Activated CD4-positive, alpha-beta memory T cell treated with anti-CD3 and anti-CD28 coated beads for 36 hours (primary cell): ENCODE data around the gene ARID1A. TPM values are rescaled to one million over a fixed set of nuclear protein-coding genes. Genes with fewer than 3 reads are reported as not detected.
A peak's percentile ranks its signal among the peaks of the same experiment; 100 is the strongest.
"Not testable (repeated sequence)": the region's sequence is repeated elsewhere in the genome, so short reads cannot be mapped to it uniquely, and the experiment has no call there.

ENCODE experiments used
- CTCF ChIA-PET: fragments of 350-600 bp; sonication (Branson Sonifier 250); formaldehyde crosslinking; loops from one replicate; lab custom pipeline; 2021; ENCODE audit warnings: antibody characterized with exemption, inconsistent platforms; lab: Charles Lee
- POLR2A ChIA-PET: fragments of 350-600 bp; sonication (Branson Sonifier 250); formaldehyde crosslinking; loops from one replicate; lab custom pipeline; 2021; ENCODE audit warnings: antibody characterized with exemption; lab: Charles Lee
- DNase-seq: peaks from one replicate; pipeline ENCODE4 v3.0.0-alpha.2; 2020
- H3K27ac Mint-ChIP-seq: one replicate; pipeline ENCODE4 v1.8.0; 2021; ENCODE audit warnings: mixed read lengths
- H3K27me3 Mint-ChIP-seq: one replicate; pipeline ENCODE4 v1.8.0; 2021; ENCODE audit warnings: mixed read lengths
- H3K36me3 Mint-ChIP-seq: one replicate; pipeline ENCODE4 v1.8.0; 2021; ENCODE audit warnings: mixed read lengths
- H3K4me1 Mint-ChIP-seq: one replicate; pipeline ENCODE4 v1.8.0; 2021; ENCODE audit warnings: low read depth, mixed read lengths
- H3K4me3 Mint-ChIP-seq: one replicate; pipeline ENCODE4 v1.8.0; 2021; ENCODE audit warnings: mild to moderate bottlenecking, mixed read lengths
- H3K9me3 Mint-ChIP-seq: one replicate; pipeline ENCODE4 v1.8.0; 2021; ENCODE audit warnings: mixed read lengths
- intact Hi-C: fragments of 100-400 bp; cut with micrococcal nuclease; formaldehyde crosslinking; loops from one replicate; pipeline ENCODE4 v1.15.1; 2023
- total RNA-seq, 2 experiments: library from RNA; stranded (reverse); gene quantifications; one replicate each; pipeline ENCODE4 v1.2.3, GENCODE V29; 2021

Gene ARID1A
- total RNA-seq, 2 experiments from 2014 or later: 64.3 to 67.8 TPM

GRCh38 chr1:26717017-26717491 lies 21.2 kb downstream of the ARID1A start:
- CTCF ChIA-PET: no interaction called here
- H3K4me3 Mint-ChIP-seq: no peak overlapping the region
- intact Hi-C loops: no loop called here

GRCh38 chr1:26719205-26719604 lies 23.4 kb downstream of the ARID1A start:
- Mint-ChIP-seq H3K27ac (no peak overlapping the region), H3K9me3 (no peaks in the 10 kb centered on the region), H3K36me3 (peaks cover 16% of the 10 kb centered on the region), H3K4me3 (no peak overlapping the region), H3K4me1 (peaks cover 90% of the 10 kb centered on the region), H3K27me3 (no peaks in the 10 kb centered on the region)
- CTCF ChIA-PET: no interaction called here
- no peak for DNase-seq
- POLR2A ChIA-PET: no interaction called here
- intact Hi-C loops: no loop called here

More at GRCh38 chr1:26717017-26717491, 21.2 kb downstream of the ARID1A start:
- DNase-seq: no peak
- no peaks in the 10 kb centered on the region for H3K9me3 Mint-ChIP-seq
- H3K27ac Mint-ChIP-seq: peak overlapping the region; percentile 44
- peaks cover 86% of the 10 kb centered on the region for H3K4me1 Mint-ChIP-seq
- no peaks in the 10 kb centered on the region for H3K27me3 Mint-ChIP-seq
- peaks cover 23% of the 10 kb centered on the region for H3K36me3 Mint-ChIP-seq
- POLR2A ChIA-PET: interaction anchor here (1.0 to 1.1 kb wide), 3 partner anchors 10 to 19 kb away, joined by 3 read pairs; no protein-coding TSS in a partner anchor

- H3K27me3 Mint-ChIP-seq: no peaks in the 10 kb centered on the region
- ChIA-PET POLR2A (interaction anchor here (0.6 to 3.3 kb wide), 7 partner anchors 11 to 66 kb away, joined by 3 to 10 read pairs (median 3); partner anchors contain the start of gene PIGV), CTCF (interaction anchor here (0.9 to 2.9 kb wide), 5 partner anchors 11 to 128 kb away, joined by 3 to 9 read pairs (median 3); no protein-coding TSS in a partner anchor)
- DNase-seq: peak; percentile 39
- H3K4me1 Mint-ChIP-seq: peaks cover 88% of the 10 kb centered on the region
- peak overlapping the region; percentile 64 for H3K27ac Mint-ChIP-seq
- no peak overlapping the region for H3K4me3 Mint-ChIP-seq
- no peaks in the 10 kb centered on the region for H3K9me3 Mint-ChIP-seq
- intact Hi-C loops: loop anchor here (1.0 kb wide), 4 partner anchors 8 to 23 kb away; no protein-coding TSS in a partner anchor
- peaks cover 8% of the 10 kb centered on the region for H3K36me3 Mint-ChIP-seq
Measured at GRCh38 chr1:26721669-26722355, 26.0 kb downstream of the ARID1A start.

- H3K27ac Mint-ChIP-seq: peak overlapping the region; percentile 70
- intact Hi-C loops: loop anchor here (1.0 kb wide), 1 partner anchor 21 kb away; no protein-coding TSS in a partner anchor
- ChIA-PET POLR2A (interaction anchor here (1.3 to 4.0 kb wide), 8 partner anchors 9 to 65 kb away, joined by 3 to 19 read pairs (median 8); partner anchors contain the start of gene PIGV), CTCF (interaction anchor here (0.7 to 2.9 kb wide), 9 partner anchors 9 to 223 kb away, joined by 3 to 9 read pairs (median 5); no protein-coding TSS in a partner anchor)
- H3K27me3 Mint-ChIP-seq: no peaks in the 10 kb centered on the region
- H3K4me3 Mint-ChIP-seq: no peak overlapping the region
- peak; percentile 61 for DNase-seq
- H3K9me3 Mint-ChIP-seq: no peaks in the 10 kb centered on the region
- peaks cover 5% of the 10 kb centered on the region for H3K36me3 Mint-ChIP-seq
- peaks cover 89% of the 10 kb centered on the region for H3K4me1 Mint-ChIP-seq
Measured at GRCh38 chr1:26723013-26723991, 27.5 kb downstream of the ARID1A start.

GRCh38 chr1:26724118-26724517 lies 28.3 kb downstream of the ARID1A start:
- DNase-seq: no peak
- H3K27me3 Mint-ChIP-seq: no peaks in the 10 kb centered on the region
- ChIA-PET POLR2A (interaction anchor here (1.6 to 4.0 kb wide), 7 partner anchors 15 to 65 kb away, joined by 6 to 19 read pairs (median 8); partner anchors contain the start of gene PIGV), CTCF (interaction anchor here (0.8 to 2.9 kb wide), 9 partner anchors 8 to 224 kb away, joined by 3 to 9 read pairs (median 3); no protein-coding TSS in a partner anchor)
- no peak overlapping the region for H3K27ac Mint-ChIP-seq
- H3K36me3 Mint-ChIP-seq: peaks cover 4% of the 10 kb centered on the region
- peaks cover 89% of the 10 kb centered on the region for H3K4me1 Mint-ChIP-seq
- H3K9me3 Mint-ChIP-seq: no peaks in the 10 kb centered on the region
- no peak overlapping the region for H3K4me3 Mint-ChIP-seq
- intact Hi-C loops: no loop called here

GRCh38 chr1:26724926-26725325 lies 29.1 kb downstream of the ARID1A start:
- H3K27me3 Mint-ChIP-seq: no peaks in the 10 kb centered on the region
- no peak for DNase-seq
- intact Hi-C loops: no loop called here
- H3K4me1 Mint-ChIP-seq: peaks cover 95% of the 10 kb centered on the region
- CTCF ChIA-PET: interaction anchor here (1.3 to 2.9 kb wide), 4 partner anchors 28 to 186 kb away, joined by 3 to 9 read pairs (median 5); no protein-coding TSS in a partner anchor
- no peak overlapping the region for H3K4me3 Mint-ChIP-seq
- no peaks in the 10 kb centered on the region for H3K9me3 Mint-ChIP-seq
- peaks cover 8% of the 10 kb centered on the region for H3K36me3 Mint-ChIP-seq
- peak overlapping the region; percentile 59 for H3K27ac Mint-ChIP-seq
- POLR2A ChIA-PET: interaction anchor here (2.3 to 4.0 kb wide), 4 partner anchors 14 to 32 kb away, joined by 8 to 19 read pairs (median 10); no protein-coding TSS in a partner anchor

GRCh38 chr1:26725904-26726303 lies 30.1 kb downstream of the ARID1A start:
- intact Hi-C loops, H3K27ac Mint-ChIP-seq, H3K4me3 Mint-ChIP-seq, DNase-seq, H3K27me3 Mint-ChIP-seq, H3K9me3 Mint-ChIP-seq: not testable (repeated sequence)
- ChIA-PET CTCF (interaction anchor here (0.7 kb wide), 1 partner anchor 19 kb away, joined by 4 read pairs; no protein-coding TSS in a partner anchor), POLR2A (interaction anchor here (1.1 to 4.0 kb wide), 2 partner anchors 12 to 18 kb away, joined by 6 to 19 read pairs; no protein-coding TSS in a partner anchor)
- H3K4me1 Mint-ChIP-seq: peaks cover 96% of the 10 kb centered on the region
- H3K36me3 Mint-ChIP-seq: peaks cover 13% of the 10 kb centered on the region

- peak overlapping the region; percentile 59 for H3K27ac Mint-ChIP-seq
- H3K4me3 Mint-ChIP-seq: no peak overlapping the region
- peaks cover 20% of the 10 kb centered on the region for H3K36me3 Mint-ChIP-seq
- H3K4me1 Mint-ChIP-seq: peaks cover 95% of the 10 kb centered on the region
- H3K27me3 Mint-ChIP-seq: no peaks in the 10 kb centered on the region
- intact Hi-C loops: no loop called here
- H3K9me3 Mint-ChIP-seq: no peaks in the 10 kb centered on the region
- POLR2A ChIA-PET: interaction anchor here (0.6 to 4.0 kb wide), 4 partner anchors 13 to 28 kb away, joined by 3 to 19 read pairs (median 6); no protein-coding TSS in a partner anchor
- no peak for DNase-seq
- CTCF ChIA-PET: interaction anchor here (2.1 to 2.4 kb wide), 2 partner anchors 49 to 125 kb away, joined by 6 to 7 read pairs; no protein-coding TSS in a partner anchor
Measured at GRCh38 chr1:26726784-26727183, 31.0 kb downstream of the ARID1A start.

- no peak overlapping the region for H3K27ac Mint-ChIP-seq
Measured at GRCh38 chr1:26727476-26727875, 31.7 kb downstream of the ARID1A start.

GRCh38 chr1:26728645-26729044 lies 32.8 kb downstream of the ARID1A start:
- Mint-ChIP-seq H3K4me1 (peaks cover 95% of the 10 kb centered on the region), H3K36me3 (peaks cover 37% of the 10 kb centered on the region), H3K27ac (peak overlapping the region; percentile 31), H3K4me3 (no peak overlapping the region), H3K9me3 (no peaks in the 10 kb centered on the region), H3K27me3 (no peaks in the 10 kb centered on the region)
- POLR2A ChIA-PET: interaction anchor here (0.5 to 1.2 kb wide), 7 partner anchors 8 to 130 kb away, joined by 3 to 4 read pairs (median 3); partner anchors contain the start of gene ARID1A
- CTCF ChIA-PET: interaction anchor here (1.3 to 4.1 kb wide), 5 partner anchors 15 to 127 kb away, joined by 3 to 28 read pairs (median 7); partner anchors contain the start of gene PIGV
- intact Hi-C loops: no loop called here
- DNase-seq: no peak

More at GRCh38 chr1:26727476-26727875, 31.7 kb downstream of the ARID1A start:
- Mint-ChIP-seq H3K4me1 (peaks cover 95% of the 10 kb centered on the region), H3K9me3 (no peaks in the 10 kb centered on the region), H3K27me3 (no peaks in the 10 kb centered on the region), H3K36me3 (peaks cover 26% of the 10 kb centered on the region), H3K4me3 (no peak overlapping the region)
- CTCF ChIA-PET: interaction anchor here (0.8 to 4.1 kb wide), 5 partner anchors 29 to 126 kb away, joined by 3 to 28 read pairs (median 6); partner anchors contain the start of gene PIGV
- intact Hi-C loops: no loop called here
- POLR2A ChIA-PET: interaction anchor here (1.5 kb wide), 1 partner anchor 29 kb away, joined by 5 read pairs; no protein-coding TSS in a partner anchor
- DNase-seq: no peak
